AG04450 (cell line): ENCODE data around the gene THAP12. TPM values are rescaled to one million over a fixed set of nuclear protein-coding genes. Genes with fewer than 3 reads are reported as not detected.

ENCODE experiments used
- CTCF ChIA-PET: fragments of 300-600, 350-600 bp; formaldehyde crosslinking; extraction: SDS; loops from one replicate; lab custom pipeline; 2022; ENCODE audit warnings: antibody characterized with exemption, inconsistent platforms; lab: Charles Lee
- POLR2A ChIA-PET: fragments of 350-600 bp; formaldehyde crosslinking; extraction: SDS; loops from one replicate; lab custom pipeline; 2021; ENCODE audit warnings: antibody characterized with exemption, inconsistent platforms; lab: Yijun Ruan, JAX
- DNase-seq: peaks from one replicate; pipeline ENCODE4 v3.0.0-alpha.2; 2011; ENCODE audit warnings: low read depth, low spot score
- H3K27ac ChIP-seq: one replicate; pipeline ENCODE4 v1.5.1; 2012; ENCODE audit warnings: low read depth, low read length, control low read depth
- H3K27me3 ChIP-seq: one replicate; pipeline ENCODE4 v1.6.0; 2012; ENCODE audit warnings: low read length; ENCODE audit not compliant: control insufficient read depth, insufficient read depth
- H3K4me3 ChIP-seq: 2 replicates; pipeline ENCODE4 v1.5.1; 2011; ENCODE audit warnings: mild to moderate bottlenecking, low read depth, low read length, control low read depth
- H3K9me3 ChIP-seq: 2 replicates; pipeline ENCODE4 v1.5.1; 2012; ENCODE audit warnings: low read length; ENCODE audit not compliant: control insufficient read depth, insufficient read depth
- CTCF ChIP-seq: IDR thresholded peaks from 2 replicates; pipeline ENCODE4 v1.5.1; 2011; ENCODE audit warnings: low read depth, low read length, control low read depth, inconsistent platforms
- polyA plus RNA-seq: library from polyadenylated mRNA; depleted of rRNA; stranded (reverse); fragments of >200 nt; gene quantifications from 2 replicates; pipeline ENCODE4 v1.2.3, GENCODE V29; 2011

The THAP12 gene
- polyA plus RNA-seq, 1 experiment: 54.7 TPM

- CTCF ChIA-PET: no interaction called here
- Histone ChIP-seq H3K27ac (no peak overlapping the region), H3K9me3 (no peaks in the 10 kb centered on the region), H3K4me3 (no peak overlapping the region), H3K27me3 (peaks cover 4% of the 10 kb centered on the region)
- no peak for DNase-seq
- no peak for TF ChIP-seq CTCF
- POLR2A ChIA-PET: no interaction called here
Measured at GRCh38 chr11:76400967-76401366, 20.0 kb upstream of the THAP12 start.

GRCh38 chr11:76397383-76397782 lies 16.5 kb upstream of the THAP12 start:
- TF ChIP-seq CTCF: no peak
- ChIA-PET POLR2A (no interaction called here), CTCF (no interaction called here)
- Histone ChIP-seq H3K9me3 (no peaks in the 10 kb centered on the region), H3K27ac (no peak overlapping the region), H3K4me3 (no peak overlapping the region), H3K27me3 (peaks cover 4% of the 10 kb centered on the region)
- no peak for DNase-seq

- Histone ChIP-seq H3K9me3 (no peaks in the 10 kb centered on the region), H3K27ac (no peak overlapping the region), H3K27me3 (no peaks in the 10 kb centered on the region), H3K4me3 (no peak overlapping the region)
- DNase-seq: no peak
- TF ChIP-seq CTCF: no peak
- CTCF ChIA-PET: no interaction called here
- POLR2A ChIA-PET: no interaction called here
Measured at GRCh38 chr11:76395296-76395695, 14.4 kb upstream of the THAP12 start.

GRCh38 chr11:76394411-76394810 lies 13.5 kb upstream of the THAP12 start:
- TF ChIP-seq CTCF: no peak
- ChIA-PET POLR2A (no interaction called here), CTCF (no interaction called here)
- DNase-seq: no peak
- Histone ChIP-seq H3K4me3 (no peak overlapping the region), H3K27me3 (no peaks in the 10 kb centered on the region), H3K9me3 (no peaks in the 10 kb centered on the region), H3K27ac (no peak overlapping the region)

- Histone ChIP-seq H3K9me3 (no peaks in the 10 kb centered on the region), H3K27ac (no peak overlapping the region), H3K27me3 (no peaks in the 10 kb centered on the region), H3K4me3 (no peak overlapping the region)
- POLR2A ChIA-PET: no interaction called here
- no peak for DNase-seq
- CTCF ChIA-PET: no interaction called here
- TF ChIP-seq CTCF: no peak
Measured at GRCh38 chr11:76392870-76393269, 11.9 kb upstream of the THAP12 start.
